Frontal cortex (tissue), 4 donors: ENCODE results near the gene BRD1. TPM values are rescaled to one million over a fixed set of nuclear protein-coding genes. Genes with fewer than 3 reads are reported as not detected.
"Not testable (repeated sequence)": the region's sequence is repeated elsewhere in the genome, so short reads cannot be mapped to it uniquely, and the experiment has no call there.

Source experiments
- DNase-seq, 2 donors: peaks; one replicate each; pipeline ENCODE4 v3.0.0; 2012; ENCODE audit warnings: low spot score in 2 of 2
- FAIRE-seq: peaks from 2 replicates; lab custom pipeline; 2012; peaks lifted over from hg19 to GRCh38; lab: Jason Lieb, UNC
- total RNA-seq: library from RNA; depleted of rRNA; stranded (reverse); fragments of >200 nt; gene quantifications from one replicate; pipeline ENCODE4 v1.2.3, GENCODE V29; 2014
- donor health status: control.
- donor health status: control.
- donor health status: control.

The BRD1 gene
- total RNA-seq, 1 donor from 2014 or later, result 50.1 TPM

GRCh38 chr22:49789289-49790141, 38.2 kb downstream of the BRD1 start:
- DNase-seq, result no peak

GRCh38 chr22:49788504-49788903, 39.2 kb downstream of the BRD1 start:
- DNase-seq (no peak), FAIRE-seq (no peak)

More at GRCh38 chr22:49789289-49790141, 38.2 kb downstream of the BRD1 start:
- no peak for FAIRE-seq

GRCh38 chr22:49787861-49788260, 39.8 kb downstream of the BRD1 start:
- no peak for FAIRE-seq
- DNase-seq, result no peak

GRCh38 chr22:49786976-49787706, 40.5 kb downstream of the BRD1 start:
- no peak for FAIRE-seq
- DNase-seq, result no peak

GRCh38 chr22:49785841-49786471, 41.7 kb downstream of the BRD1 start:
- DNase-seq (no peak), FAIRE-seq (no peak)

GRCh38 chr22:49785046-49785521, 42.6 kb downstream of the BRD1 start:
- no peak for FAIRE-seq
- no peak for DNase-seq

- no peak for FAIRE-seq
Measured at GRCh38 chr22:49784630-49784971, 43.1 kb downstream of the BRD1 start.

GRCh38 chr22:49783926-49784629, 43.6 kb downstream of the BRD1 start:
- no peak for FAIRE-seq
- DNase-seq, result no peak

More at GRCh38 chr22:49784630-49784971, 43.1 kb downstream of the BRD1 start:
- DNase-seq, result no peak

GRCh38 chr22:49783036-49783746, 44.5 kb downstream of the BRD1 start:
- no peak for FAIRE-seq
- DNase-seq, result no peak

GRCh38 chr22:49781886-49782285, 45.8 kb downstream of the BRD1 start:
- not testable (repeated sequence) for FAIRE-seq, DNase-seq

- no peak for FAIRE-seq
- no peak for DNase-seq
Measured at GRCh38 chr22:49781289-49781782, 46.3 kb downstream of the BRD1 start.

GRCh38 chr22:49780698-49781288, 46.9 kb downstream of the BRD1 start:
- no peak for FAIRE-seq
- DNase-seq, result no peak

GRCh38 chr22:49779853-49780697, 47.6 kb downstream of the BRD1 start:
- no peak for FAIRE-seq
- DNase-seq, result peak in 1 of 2 donors; percentile 66

- DNase-seq, result no peak
- FAIRE-seq, result no peak
Measured at GRCh38 chr22:49779211-49779610, 48.5 kb downstream of the BRD1 start.

- DNase-seq, result no peak
- no peak for FAIRE-seq
Measured at GRCh38 chr22:49777569-49778249, 50.0 kb downstream of the BRD1 start.

- FAIRE-seq (no peak), DNase-seq (no peak)
Measured at GRCh38 chr22:49776891-49777290, 50.8 kb downstream of the BRD1 start.

GRCh38 chr22:49775867-49776511, 51.7 kb downstream of the BRD1 start:
- DNase-seq (no peak), FAIRE-seq (no peak)
